Central memory CD8-positive, alpha-beta T cell (primary cell): Measurements from ENCODE around the gene PEAK3.

ENCODE experiments used
- ATAC-seq: fragments of 150-1000 bp; cut with Tn5 transposase; replicated peaks from 2 replicates; pipeline ENCODE4 v1.10.0; 2022; ENCODE audit warnings: mild to moderate bottlenecking, moderate FRiP score, moderate number of reproducible peaks; ENCODE audit not compliant: poor library complexity, severe bottlenecking; ENCODE audit errors: extremely low read depth
- DNase-seq, 2 donors: peaks; one replicate each; pipeline ENCODE4 v3.0.0; 2021; ENCODE audit warnings: low spot score in 2 of 2
- H3K27ac Mint-ChIP-seq: one replicate; pipeline ENCODE4 v1.8.0; 2022; ENCODE audit warnings: low read depth, mild to moderate bottlenecking, moderate library complexity, mixed read lengths
- H3K27me3 Mint-ChIP-seq: one replicate; pipeline ENCODE4 v1.8.0; 2022; ENCODE audit warnings: mixed read lengths
- H3K36me3 Mint-ChIP-seq: one replicate; pipeline ENCODE4 v1.8.0; 2022; ENCODE audit warnings: mild to moderate bottlenecking, moderate library complexity, mixed read lengths; ENCODE audit not compliant: insufficient read depth
- H3K4me1 Mint-ChIP-seq: one replicate; pipeline ENCODE4 v1.8.0; 2022; ENCODE audit warnings: mixed read lengths
- H3K4me3 Mint-ChIP-seq: one replicate; pipeline ENCODE4 v1.8.0; 2022; ENCODE audit warnings: mild to moderate bottlenecking, moderate library complexity, mixed read lengths
- H3K9me3 Mint-ChIP-seq: one replicate; pipeline ENCODE4 v1.8.0; 2022; ENCODE audit warnings: mixed read lengths

Gene PEAK3

DNA sequence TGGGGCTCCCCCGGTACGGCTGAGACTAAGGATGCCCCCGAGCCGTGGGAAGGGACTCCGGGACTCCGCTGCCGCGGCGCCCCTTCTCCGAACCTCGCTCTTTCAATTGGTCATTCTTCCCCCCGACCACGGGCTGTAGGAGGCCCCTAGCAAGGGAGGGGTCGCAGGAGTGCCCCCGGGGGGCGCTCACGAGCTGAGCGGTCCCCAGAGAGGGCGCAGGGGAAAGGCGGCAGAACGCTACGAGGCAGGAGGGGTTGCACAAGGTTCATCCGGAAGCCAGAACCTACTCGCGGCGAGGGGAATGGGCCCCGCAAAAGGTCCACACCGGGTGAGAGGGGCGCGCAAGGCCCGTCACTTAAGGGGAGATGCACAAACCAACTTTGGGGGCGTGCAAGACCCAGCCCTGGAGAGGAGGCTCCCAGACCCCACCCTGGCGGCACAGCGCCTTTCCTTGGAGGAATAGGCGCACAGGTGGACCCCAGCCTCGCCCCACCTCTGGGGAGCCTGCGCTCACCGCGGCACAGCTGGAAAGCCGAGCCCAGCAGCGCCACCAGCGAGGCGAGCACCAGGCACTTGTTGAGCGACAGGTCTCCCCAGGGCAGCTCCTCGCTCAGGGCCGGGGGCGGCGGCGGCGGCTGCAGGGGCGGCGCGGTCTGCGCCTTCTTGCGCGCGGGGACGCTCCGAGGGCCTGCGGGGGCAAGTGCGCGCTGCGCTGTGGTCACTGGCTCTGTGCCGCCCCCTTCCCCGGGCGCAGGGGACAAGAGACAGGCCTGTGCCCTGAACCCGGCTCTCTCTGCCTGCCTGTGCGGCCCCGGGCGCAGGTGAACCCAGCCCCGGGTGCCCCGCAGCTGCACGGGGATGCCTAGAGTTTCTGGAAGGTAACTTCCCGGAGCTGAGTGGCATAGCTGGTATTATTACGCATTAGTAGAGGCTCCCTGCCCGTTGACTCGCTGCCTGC is 28.6 kb downstream of the PEAK3 start:
- Mint-ChIP-seq H3K27me3 (no peaks in the 10 kb centered on the region), H3K4me1 (peaks cover 4% of the 10 kb centered on the region), H3K36me3 (peaks cover 16% of the 10 kb centered on the region), H3K9me3 (no peaks in the 10 kb centered on the region), H3K27ac (no peak overlapping the region), H3K4me3 (peak overlapping the region; percentile 67)
- peak in 1 of 2 donors; percentile 31 for DNase-seq
- no peak for ATAC-seq

DNA sequence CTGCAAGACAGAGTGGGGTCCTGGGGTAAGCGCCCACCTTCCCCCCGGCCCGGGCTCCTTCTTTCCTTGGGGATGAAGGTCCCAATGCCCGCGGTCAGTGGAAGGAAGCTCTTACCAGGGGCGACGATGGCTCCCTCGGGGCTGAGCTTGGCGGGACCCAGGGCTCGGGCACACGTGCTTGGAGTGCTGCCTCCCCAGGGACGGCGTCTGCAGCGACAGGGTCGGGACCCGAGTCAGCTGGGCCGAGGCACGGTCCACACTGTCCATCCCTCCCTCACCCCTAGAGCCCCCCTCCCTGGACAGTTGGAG is 29.2 kb downstream of the PEAK3 start:
- Mint-ChIP-seq H3K36me3 (peaks cover 17% of the 10 kb centered on the region), H3K4me3 (peak overlapping the region; percentile 67), H3K27me3 (no peaks in the 10 kb centered on the region), H3K9me3 (no peaks in the 10 kb centered on the region), H3K27ac (peak overlapping the region; percentile 32), H3K4me1 (no peaks in the 10 kb centered on the region)
- DNase-seq (no peak), ATAC-seq (no peak)

DNA sequence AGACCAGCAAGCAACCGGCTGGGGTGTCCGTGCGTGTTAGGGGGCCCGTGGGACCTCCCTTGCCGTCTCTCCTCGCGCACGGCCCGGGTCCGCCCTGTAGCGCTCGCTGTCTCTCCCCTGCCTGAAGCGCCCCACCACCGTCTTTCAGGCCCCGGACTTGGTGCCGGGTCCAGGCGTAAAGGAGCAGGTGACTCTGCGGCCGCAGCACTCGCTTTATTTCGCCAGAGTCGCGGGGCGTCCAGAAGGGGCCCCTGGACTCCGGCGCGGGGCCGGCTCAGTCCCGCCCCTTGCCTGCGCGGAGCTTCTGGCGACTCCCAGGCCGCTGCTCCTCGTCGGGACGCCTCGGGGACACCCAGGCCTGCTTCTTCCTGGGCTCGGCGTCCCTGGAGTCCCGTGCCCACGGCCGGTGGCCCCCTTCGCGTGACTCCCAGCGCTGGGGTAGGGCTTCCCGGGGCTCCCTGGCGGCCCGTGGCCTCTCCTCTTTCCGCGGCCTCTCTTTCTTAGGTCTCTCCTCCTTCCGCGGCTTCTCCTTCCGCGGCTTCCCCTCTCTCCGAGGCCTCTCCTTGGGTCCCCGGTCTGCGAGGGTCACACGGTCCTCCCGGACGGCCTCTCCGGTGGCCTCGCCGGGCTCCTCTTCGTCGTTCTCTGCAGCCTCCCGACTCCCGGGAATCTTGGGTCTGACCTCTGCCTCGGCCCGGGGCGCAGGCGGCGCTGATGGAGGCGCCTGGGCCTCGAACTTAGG is 29.7 kb downstream of the PEAK3 start:
- ATAC-seq (no peak), DNase-seq (no peak)
- H3K27ac Mint-ChIP-seq, result peak overlapping the region; percentile 32
- no peaks in the 10 kb centered on the region for H3K4me1 Mint-ChIP-seq
- H3K4me3 Mint-ChIP-seq, result peak overlapping the region; percentile 67
- peaks cover 21% of the 10 kb centered on the region for H3K36me3 Mint-ChIP-seq
- no peaks in the 10 kb centered on the region for H3K9me3 Mint-ChIP-seq
- H3K27me3 Mint-ChIP-seq, result no peaks in the 10 kb centered on the region

DNA sequence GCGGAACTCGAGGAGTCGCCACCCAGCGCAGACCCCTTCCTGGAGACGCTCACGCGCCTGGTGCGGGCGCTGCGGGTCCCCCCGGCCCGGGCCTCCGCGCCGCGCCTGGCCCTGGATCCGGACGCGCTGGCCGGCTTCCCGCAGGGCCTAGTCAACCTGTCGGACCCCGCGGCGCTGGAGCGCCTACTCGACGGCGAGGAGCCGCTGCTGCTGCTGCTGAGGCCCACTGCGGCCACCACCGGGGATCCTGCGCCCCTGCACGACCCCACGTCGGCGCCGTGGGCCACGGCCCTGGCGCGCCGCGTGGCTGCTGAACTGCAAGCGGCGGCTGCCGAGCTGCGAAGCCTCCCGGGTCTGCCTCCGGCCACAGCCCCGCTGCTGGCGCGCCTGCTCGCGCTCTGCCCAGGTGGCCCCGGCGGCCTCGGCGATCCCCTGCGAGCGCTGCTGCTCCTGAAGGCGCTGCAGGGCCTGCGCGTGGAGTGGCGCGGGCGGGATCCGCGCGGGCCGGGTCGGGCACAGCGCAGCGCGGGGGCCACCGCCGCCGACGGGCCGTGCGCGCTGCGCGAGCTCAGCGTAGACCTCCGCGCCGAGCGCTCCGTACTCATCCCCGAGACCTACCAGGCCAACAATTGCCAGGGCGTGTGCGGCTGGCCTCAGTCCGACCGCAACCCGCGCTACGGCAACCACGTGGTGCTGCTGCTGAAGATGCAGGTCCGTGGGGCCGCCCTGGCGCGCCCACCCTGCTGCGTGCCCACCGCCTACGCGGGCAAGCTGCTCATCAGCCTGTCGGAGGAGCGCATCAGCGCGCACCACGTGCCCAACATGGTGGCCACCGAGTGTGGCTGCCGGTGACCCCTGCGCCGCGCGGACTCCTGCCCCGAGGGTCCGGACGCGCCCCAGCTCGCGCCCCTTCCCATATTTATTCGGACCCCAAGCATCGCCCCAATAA is 30.6 kb downstream of the PEAK3 start:
- DNase-seq (no peak), ATAC-seq (peak; percentile 21)
- Mint-ChIP-seq H3K4me3 (peak overlapping the region; percentile 67), H3K27me3 (no peaks in the 10 kb centered on the region), H3K27ac (no peak overlapping the region), H3K9me3 (no peaks in the 10 kb centered on the region), H3K4me1 (no peaks in the 10 kb centered on the region), H3K36me3 (peaks cover 27% of the 10 kb centered on the region)

DNA sequence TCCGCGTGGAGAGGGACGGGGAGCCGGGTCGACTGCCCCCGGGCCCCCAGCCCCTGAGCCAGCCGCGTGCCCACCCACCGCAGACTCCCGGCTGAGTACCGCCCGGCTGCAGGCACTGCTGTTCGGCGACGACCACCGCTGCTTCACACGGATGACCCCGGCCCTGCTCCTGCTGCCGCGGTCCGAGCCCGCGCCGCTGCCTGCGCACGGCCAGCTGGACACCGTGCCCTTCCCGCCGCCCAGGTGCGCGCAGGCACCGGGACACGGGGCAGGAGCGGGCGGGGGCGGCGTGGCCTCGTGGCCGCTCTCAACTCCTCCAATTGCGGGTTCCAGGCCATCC is 31.2 kb downstream of the PEAK3 start:
- ATAC-seq, result no peak
- no peak overlapping the region for H3K27ac Mint-ChIP-seq
- H3K27me3 Mint-ChIP-seq, result no peaks in the 10 kb centered on the region
- H3K36me3 Mint-ChIP-seq, result peaks cover 32% of the 10 kb centered on the region
- DNase-seq, result no peak
- H3K4me1 Mint-ChIP-seq, result no peaks in the 10 kb centered on the region
- H3K9me3 Mint-ChIP-seq, result no peaks in the 10 kb centered on the region
- peak overlapping the region; percentile 27 for H3K4me3 Mint-ChIP-seq

DNA sequence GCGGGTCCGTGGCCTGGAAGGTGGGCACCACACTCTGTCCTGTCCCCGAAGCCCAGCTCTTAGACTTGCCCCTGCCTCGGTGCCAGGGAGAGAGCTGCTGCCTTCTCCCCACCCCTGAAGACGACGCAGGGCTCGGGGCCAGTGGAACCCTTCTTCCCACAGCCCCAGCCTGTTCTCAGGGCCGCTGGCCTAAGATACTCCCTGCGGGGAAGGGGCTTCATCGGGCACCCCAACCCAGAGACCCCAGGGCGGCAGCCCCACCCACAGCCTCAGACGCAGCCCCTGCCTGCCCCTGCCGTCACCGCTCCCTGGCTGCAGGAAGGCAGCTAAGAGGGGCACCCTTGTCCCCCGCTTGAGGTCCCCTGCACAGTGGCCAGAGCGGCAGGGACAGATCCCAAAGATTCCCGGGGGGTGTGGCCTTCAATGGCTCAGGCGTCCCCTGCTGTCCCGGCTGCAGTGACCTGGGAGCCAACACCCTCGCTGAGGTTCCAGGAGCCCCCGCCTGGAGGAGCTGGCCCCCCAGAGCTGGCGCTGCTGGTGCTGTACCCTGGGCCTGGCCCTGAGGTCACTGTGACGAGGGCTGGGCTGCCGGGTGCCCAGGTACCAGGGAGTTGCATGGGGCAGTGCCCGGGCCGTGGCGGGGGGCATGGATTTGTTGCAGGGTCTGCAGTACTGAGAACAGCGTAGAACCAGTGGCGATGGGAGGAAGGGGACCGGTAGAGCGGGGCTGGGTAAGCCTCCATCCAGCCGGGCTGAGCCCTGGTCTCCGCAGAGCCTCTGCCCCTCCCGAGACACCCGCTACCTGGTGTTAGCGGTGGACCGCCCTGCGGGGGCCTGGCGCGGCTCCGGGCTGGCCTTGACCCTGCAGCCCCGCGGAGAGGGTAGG is 31.9 kb downstream of the PEAK3 start:
- H3K4me1 Mint-ChIP-seq, result no peaks in the 10 kb centered on the region
- H3K4me3 Mint-ChIP-seq, result peak overlapping the region; percentile 27
- H3K27ac Mint-ChIP-seq, result no peak overlapping the region
- H3K9me3 Mint-ChIP-seq, result no peaks in the 10 kb centered on the region
- DNase-seq (no peak), ATAC-seq (no peak)
- H3K27me3 Mint-ChIP-seq, result no peaks in the 10 kb centered on the region
- peaks cover 38% of the 10 kb centered on the region for H3K36me3 Mint-ChIP-seq

DNA sequence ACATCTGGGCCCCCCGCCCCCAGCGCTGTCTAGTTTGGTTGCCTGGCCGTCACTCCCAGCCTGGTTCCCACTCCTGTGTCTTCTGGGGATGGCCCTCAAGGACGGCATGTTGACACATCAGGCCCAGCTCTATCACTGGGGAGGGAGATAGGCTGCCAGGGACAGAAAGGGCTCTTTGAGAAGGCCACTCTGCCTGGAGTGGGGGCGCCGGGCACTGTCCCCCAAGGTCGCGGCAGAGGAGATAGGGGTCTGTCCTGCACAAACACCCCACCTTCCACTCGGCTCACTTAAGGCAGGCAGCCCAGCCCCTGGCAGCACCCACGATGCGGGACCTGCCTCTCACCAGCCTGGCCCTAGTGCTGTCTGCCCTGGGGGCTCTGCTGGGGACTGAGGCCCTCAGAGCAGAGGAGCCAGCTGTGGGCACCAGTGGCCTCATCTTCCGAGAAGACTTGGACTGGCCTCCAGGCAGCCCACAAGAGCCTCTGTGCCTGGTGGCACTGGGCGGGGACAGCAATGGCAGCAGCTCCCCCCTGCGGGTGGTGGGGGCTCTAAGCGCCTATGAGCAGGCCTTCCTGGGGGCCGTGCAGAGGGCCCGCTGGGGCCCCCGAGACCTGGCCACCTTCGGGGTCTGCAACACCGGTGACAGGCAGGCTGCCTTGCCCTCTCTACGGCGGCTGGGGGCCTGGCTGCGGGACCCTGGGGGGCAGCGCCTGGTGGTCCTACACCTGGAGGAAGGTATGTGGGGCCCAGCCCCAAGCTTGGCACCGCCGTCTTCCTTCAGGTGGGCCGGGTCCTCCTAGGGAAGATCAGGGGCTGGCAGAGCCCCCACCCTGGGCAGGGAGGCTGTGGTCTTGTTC is 32.7 kb downstream of the PEAK3 start, which contains the start of gene AMH:
TSS of gene AMH (plus strand) at position 314 of the 857 bp plus-strand sequence. CDS start at position 324, 10 bp downstream.
- H3K27me3 Mint-ChIP-seq, result no peaks in the 10 kb centered on the region
- DNase-seq, result no peak
- H3K36me3 Mint-ChIP-seq, result peaks cover 46% of the 10 kb centered on the region
- H3K9me3 Mint-ChIP-seq, result no peaks in the 10 kb centered on the region
- no peak for ATAC-seq
- H3K4me3 Mint-ChIP-seq, result peak within 1 kb of the TSS; percentile 27
- H3K4me1 Mint-ChIP-seq, result no peaks in the 10 kb centered on the region
- no peak within 1 kb of the TSS for H3K27ac Mint-ChIP-seq

DNA sequence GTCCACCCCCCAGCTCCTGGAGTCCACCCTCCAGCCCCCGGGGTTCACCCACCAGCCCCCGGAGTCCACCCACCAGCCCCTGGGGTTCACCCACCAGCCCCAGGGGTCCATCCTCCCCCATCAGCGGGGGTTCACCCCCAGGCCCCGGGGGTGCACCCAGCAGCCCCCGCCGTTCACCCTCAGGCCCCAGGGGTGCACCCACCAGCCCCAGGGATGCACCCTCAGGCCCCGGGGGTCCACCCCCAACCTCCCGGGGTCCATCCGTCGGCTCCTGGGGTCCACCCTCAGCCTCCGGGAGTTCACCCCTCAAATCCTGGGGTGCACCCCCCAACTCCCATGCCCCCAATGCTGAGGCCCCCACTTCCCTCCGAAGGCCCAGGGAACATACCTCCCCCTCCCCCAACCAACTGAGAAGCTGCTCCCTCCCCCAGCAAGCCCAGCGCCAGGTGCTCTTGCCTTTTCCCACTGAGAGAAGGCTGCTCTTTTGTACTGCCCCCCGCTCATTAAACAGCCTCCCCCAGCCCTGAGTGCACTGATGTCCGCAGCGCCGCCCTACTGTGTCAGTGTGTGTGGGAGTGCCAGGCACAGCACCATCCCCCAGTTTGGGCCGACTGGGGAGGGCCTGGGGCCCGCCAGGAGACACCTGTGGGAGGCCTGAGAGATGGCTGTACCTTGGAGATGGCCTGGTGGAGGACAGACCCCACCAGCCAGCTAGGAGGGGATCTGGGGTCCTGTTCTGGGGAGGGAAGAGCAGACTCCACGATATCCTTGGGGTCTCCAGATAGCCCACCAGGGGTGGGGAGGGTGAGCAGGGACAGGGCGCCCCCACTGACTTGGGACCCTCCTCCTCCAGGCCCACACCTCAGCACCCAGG is 33.6 kb downstream of the PEAK3 start:
- Mint-ChIP-seq H3K9me3 (no peaks in the 10 kb centered on the region), H3K27me3 (no peaks in the 10 kb centered on the region), H3K4me1 (no peaks in the 10 kb centered on the region), H3K4me3 (no peak overlapping the region), H3K27ac (no peak overlapping the region), H3K36me3 (peaks cover 49% of the 10 kb centered on the region)
- DNase-seq (no peak), ATAC-seq (no peak)

DNA sequence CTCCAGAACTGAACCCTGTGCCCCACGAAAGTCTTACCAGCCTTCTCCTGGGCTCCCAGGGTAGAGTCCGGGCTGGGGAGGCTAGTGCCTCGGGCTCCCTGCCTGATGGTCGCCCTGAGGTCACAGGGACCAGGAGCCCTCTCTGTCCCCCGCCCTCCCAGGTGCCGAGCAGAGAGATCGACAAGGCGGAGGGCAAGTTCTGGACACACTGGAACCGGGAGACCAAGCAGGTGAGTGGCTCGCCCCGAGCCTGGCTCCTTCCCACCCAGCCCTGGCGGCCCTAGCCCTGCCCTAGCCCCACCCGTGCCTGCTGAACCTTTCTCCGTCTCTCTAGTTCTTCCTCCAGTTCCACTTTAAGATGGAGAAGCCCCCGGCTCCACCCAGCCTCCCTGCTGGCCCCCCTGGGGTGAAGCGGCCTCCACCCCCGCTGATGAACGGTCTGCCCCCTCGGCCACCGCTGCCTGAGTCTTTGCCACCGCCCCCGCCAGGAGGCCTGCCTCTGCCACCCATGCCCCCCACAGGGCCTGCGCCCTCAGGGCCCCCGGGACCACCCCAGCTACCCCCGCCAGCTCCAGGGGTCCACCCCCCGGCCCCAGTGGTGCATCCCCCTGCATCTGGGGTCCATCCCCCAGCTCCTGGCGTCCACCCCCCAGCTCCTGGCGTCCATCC is 34.4 kb downstream of the PEAK3 start:
- Mint-ChIP-seq H3K27me3 (no peaks in the 10 kb centered on the region), H3K27ac (no peak overlapping the region), H3K4me1 (peaks cover 4% of the 10 kb centered on the region), H3K4me3 (no peak overlapping the region), H3K9me3 (no peaks in the 10 kb centered on the region), H3K36me3 (peaks cover 53% of the 10 kb centered on the region)
- no peak for ATAC-seq
- DNase-seq, result no peak

DNA sequence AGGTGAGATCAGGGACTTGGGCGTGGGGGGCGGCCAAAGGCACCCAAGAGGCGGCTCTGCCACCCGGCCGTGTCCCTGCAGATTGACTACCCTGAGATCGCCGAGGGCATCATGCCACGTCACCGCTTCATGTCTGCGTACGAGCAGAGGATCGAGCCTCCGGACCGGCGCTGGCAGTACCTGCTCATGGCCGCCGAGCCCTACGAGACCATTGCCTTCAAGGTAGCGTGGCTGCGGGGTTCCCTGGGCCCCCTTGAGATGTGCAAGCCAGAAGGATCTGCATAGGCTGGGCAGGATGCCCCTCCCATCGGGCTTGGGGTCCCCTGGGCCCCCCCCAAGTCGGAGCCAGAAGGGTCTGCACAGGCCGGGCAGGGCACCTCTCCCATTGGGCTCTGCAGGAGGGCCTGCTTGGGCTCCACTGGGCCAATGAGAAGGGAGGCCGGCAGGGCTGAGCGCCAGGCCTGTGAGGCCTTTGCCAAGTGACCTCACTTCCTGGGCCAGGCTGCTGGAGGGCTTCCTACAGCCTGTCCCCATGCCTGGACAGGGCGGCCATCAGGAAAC is 35.1 kb downstream of the PEAK3 start:
- DNase-seq, result no peak
- Mint-ChIP-seq H3K9me3 (no peaks in the 10 kb centered on the region), H3K27me3 (no peaks in the 10 kb centered on the region), H3K4me1 (peaks cover 9% of the 10 kb centered on the region), H3K4me3 (no peak overlapping the region), H3K27ac (no peak overlapping the region), H3K36me3 (peaks cover 52% of the 10 kb centered on the region)
- no peak for ATAC-seq
